Left cardiac atrium (tissue), 4 donors: ENCODE results near the gene CHST1. TPM values are rescaled to one million over a fixed set of nuclear protein-coding genes. Genes with fewer than 3 reads are reported as not detected.
A peak's percentile ranks its signal among the peaks of the same experiment; 100 is the strongest.

ENCODE experiments used
- ATAC-seq, 2 donors: fragments of 200-7000 bp; cut with Tn5 transposase; one replicate each; pipeline ENCODE4 v1.9.1; 2020; ENCODE audit warnings: mild to moderate bottlenecking in 2 of 2, moderate library complexity in 2 of 2
- DNase-seq: peaks from one replicate; pipeline ENCODE4 v3.0.0-alpha.2; 2020
- intact Hi-C, 2 donors: fragments of 100-400 bp; cut with DNase I; formaldehyde crosslinking; loops; one replicate each; pipeline versions ENCODE4 v1.14.1 to v1.15.1; 2022 to 2023
- long read RNA-seq: library from polyadenylated mRNA; unstranded; transcript quantifications from one replicate; pipeline ENCODE4 v2.0.0, GENCODE V29; 2021
- total RNA-seq, 2 donors: library from RNA; stranded (reverse); fragmentation: NEBNext Ultra II Directional; extraction: Animal tissue kit (Norgen Biotek cat#: 25700); gene quantifications; one replicate each; pipeline ENCODE4 v1.2.1, GENCODE V29; 2021
- donor health status: DM: no; HTN: yes; CAD: no.
- donor health status: DM: no; HTN: yes; CAD: no; lungs with severe emphysema.
- donor health status: DM: yes; HTN: yes; CAD: no.
- donor health status: Dilated cardiomyopathy.

The CHST1 gene
- total RNA-seq, result 1 to 10 TPM; 3.2 to 3.5 TPM
- long read RNA-seq, partial matches to known transcripts, result 2 of 2 reads
- long read RNA-seq, other reads (novel, unspliced or antisense), result 0 of 2 reads

- intact Hi-C loops, result loop anchor here in 1 of 2 donors (2.0 kb wide), 1 partner anchor 105 kb away; no protein-coding TSS in a partner anchor
- ATAC-seq, result peak; percentile 89 to 92
- peak; percentile 62 for DNase-seq
These were observed at the start of gene CHST1 for GRCh38 chr11:45665206-45665932. Gene CHST1, minus strand, starts transcription at chr11:45665622. Its CDS starts 14,699 bp downstream, at chr11:45650923.

- intact Hi-C loops, result no loop called here
- DNase-seq (no peak), ATAC-seq (no peak)
These were observed 48.2 kb upstream of the CHST1 start for GRCh38 chr11:45713573-45713972.

- intact Hi-C loops, result no loop called here
- DNase-seq (no peak), ATAC-seq (peak in 1 of 2 donors; percentile 70)
These were observed 45.1 kb upstream of the CHST1 start for GRCh38 chr11:45710561-45710960.

DNA sequence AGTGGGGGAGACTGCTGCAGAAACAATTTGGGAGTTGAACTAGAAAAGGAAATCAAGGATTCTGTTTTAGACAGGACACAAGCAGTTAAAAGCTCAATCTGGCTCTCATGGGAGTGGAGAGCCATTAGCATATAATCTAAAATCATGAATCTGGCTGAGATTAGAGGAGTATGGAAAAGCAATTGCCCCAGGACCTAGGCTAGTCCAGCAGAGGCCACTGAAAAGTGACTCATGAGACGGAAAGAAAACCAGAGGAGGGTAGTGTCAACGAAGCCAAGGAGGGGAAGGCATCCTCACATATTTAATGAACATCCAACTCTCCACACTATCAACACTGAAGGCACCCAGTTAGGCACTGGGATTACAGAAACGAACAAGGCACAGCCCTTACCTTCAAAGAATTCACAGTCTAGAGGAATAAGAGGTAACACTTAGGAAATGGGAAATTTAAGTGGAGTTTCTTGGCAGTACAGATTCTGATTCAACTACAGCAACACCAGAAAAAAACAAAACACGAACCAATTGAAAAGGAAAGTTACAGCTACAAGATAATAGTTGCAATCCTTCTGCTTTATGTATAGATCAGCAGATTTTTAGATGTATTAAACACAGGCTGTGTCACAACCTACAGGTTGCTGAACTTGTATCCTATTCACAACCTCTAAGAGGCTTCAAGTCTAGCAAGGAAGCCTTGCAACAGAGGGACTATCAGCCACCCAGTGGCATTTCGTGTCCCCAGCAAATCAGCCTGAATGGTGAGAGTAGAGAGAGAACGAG is 43.7 kb upstream of the CHST1 start:
- intact Hi-C loops, result no loop called here
- ATAC-seq (no peak), DNase-seq (no peak)

DNA sequence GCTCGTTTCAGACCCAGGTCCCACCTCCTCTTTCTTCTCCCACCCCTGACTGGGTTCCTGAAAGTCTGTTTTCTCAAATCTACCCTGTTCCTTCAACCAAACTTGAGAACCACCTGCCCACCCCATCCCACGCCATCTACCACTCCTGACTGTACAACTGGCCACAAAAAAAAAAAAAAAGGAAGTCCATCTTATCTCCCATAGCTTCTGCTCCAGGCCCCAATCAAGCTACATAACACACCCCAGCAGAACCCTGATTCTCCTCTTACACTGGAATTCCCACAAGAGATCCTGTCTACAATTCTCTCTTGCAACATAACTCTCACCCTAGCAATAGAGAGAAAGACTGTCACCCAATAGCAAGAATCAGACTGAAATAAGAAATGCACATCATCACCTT is 39.2 kb upstream of the CHST1 start:
- ATAC-seq (no peak), DNase-seq (no peak)
- intact Hi-C loops, result no loop called here

- ATAC-seq (no peak), DNase-seq (no peak)
- intact Hi-C loops, result no loop called here
These were observed 38.7 kb upstream of the CHST1 start for GRCh38 chr11:45704133-45704532.

GRCh38 chr11:45702511-45702910 is 37.1 kb upstream of the CHST1 start:
- intact Hi-C loops, result no loop called here
- DNase-seq (no peak), ATAC-seq (no peak)

- ATAC-seq, result no peak
- intact Hi-C loops, result no loop called here
- DNase-seq, result no peak
These were observed 33.5 kb upstream of the CHST1 start for GRCh38 chr11:45698777-45699497.

GRCh38 chr11:45692808-45693453 is 27.5 kb upstream of the CHST1 start:
- DNase-seq (no peak), ATAC-seq (no peak)

DNA sequence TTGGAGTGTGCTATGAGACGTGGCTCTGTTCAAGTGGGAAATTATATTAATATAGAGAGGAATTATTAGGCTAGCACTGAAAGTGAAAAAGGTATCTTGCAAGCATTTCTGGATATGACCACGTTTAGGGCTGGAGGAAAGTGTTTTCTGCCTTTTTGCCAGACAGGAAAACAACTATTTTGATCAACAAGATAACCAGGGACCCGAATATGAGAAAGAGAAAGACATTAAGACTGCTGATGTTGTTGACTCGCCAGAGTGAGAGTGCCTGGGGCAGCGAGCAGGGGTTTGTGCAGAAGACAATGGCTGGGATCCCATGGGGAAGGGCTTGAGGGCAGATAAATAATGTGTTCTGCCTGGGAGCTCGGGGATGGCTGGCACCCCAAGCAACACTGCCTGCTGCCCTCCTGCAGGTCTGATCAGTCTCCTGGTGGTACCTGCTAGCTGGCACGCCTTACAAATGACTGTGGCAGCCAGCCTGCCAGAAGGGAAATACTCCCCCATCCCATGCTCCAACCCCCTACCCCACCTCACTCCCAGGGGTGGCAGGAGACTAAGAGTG is 23.1 kb upstream of the CHST1 start:
- ATAC-seq, result no peak
- no peak for DNase-seq
- intact Hi-C loops, result no loop called here

More at GRCh38 chr11:45692808-45693453, 27.5 kb upstream of the CHST1 start:
- intact Hi-C loops, result no loop called here

DNA sequence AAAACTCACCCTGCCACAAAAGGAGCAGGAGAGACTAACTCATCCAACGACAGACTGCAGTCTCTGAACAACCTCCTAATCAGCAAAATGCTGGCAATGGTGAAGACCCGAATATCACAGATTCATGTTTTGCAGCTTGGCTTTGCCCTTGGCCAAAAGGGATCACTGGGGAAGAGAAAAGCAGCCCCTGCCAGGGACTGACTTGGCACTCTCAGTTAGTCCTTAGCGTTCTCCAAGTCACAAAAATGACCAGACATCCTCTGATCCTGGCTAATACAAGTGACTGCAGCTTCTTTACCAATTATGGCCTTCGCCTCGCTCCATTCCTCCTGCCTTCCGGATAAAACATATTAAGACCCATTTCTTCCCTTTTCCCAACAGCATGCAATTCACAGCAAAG is 22.4 kb upstream of the CHST1 start:
- DNase-seq (no peak), ATAC-seq (peak in 1 of 2 donors; percentile 57)
- intact Hi-C loops, result no loop called here

DNA sequence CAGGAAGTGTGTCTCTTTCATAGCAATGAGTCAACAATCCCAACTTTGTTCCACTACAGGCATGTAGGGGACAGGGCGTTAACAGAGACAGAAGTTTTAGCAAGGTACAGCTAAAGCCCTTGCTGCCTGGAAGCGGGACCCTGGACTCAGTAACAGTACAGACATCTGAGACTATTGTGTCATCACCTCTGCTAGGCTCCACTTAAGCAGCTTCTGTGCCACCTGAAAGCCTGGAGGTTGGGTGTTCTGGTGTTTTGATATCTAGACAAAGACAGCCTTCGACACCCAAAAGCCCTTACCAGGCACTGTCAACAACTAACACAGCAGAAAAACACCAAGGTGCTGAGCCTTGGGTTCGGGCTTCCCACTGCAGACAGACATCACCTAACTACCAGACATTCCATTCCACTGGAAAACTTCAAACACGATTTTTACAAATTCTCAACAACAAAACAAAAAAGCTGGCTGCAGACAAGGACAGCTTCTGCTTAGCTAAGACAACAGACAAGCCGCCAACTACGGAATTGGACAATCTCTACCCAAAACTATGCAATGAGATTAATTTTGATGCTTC is 20.6 kb upstream of the CHST1 start:
- intact Hi-C loops, result no loop called here
- ATAC-seq (no peak), DNase-seq (no peak)

DNA sequence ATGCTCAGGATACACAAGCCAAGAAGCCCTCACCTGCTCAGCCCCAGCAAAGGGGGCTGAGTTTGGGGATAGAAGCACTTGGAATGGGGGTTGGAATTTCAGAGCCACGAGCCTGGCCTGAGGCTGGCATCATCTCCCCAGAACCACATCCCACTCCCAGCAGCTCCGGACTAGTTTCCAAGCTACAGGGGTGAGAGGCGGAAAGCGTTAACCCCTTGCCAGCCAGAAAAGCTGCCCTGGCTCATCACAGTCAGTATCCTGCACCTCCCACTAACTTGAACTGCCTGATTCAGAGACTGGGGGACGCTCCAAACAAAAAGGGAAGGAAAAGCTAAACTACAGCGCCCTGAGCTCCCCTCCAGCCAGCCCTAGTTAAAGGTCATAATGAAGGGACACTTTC is 19.0 kb upstream of the CHST1 start:
- intact Hi-C loops, result no loop called here
- no peak for ATAC-seq
- DNase-seq, result no peak

- intact Hi-C loops, result no loop called here
- no peak for DNase-seq
- no peak for ATAC-seq
These were observed 18.0 kb upstream of the CHST1 start for GRCh38 chr11:45683271-45684058.

DNA sequence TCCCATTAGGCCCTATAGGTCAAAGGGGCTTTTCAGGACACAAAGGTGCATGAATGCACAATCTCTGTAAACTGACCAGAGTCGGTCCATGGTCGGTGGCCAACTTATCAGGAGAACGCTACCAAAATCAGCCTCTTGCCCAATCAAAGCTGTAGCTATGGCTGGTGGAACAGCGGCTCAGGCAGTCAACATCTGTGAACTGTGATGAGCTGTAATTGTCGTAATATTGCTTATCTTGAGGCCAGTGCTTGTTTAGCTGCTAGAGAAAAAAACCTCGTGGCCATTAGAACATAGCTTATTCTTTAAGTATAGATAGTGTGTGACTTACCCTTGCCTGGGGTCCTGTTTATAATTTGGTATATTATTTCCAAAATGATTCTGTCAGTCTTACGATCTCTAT is 14.4 kb upstream of the CHST1 start:
- DNase-seq (no peak), ATAC-seq (no peak)
- intact Hi-C loops, result no loop called here

DNA sequence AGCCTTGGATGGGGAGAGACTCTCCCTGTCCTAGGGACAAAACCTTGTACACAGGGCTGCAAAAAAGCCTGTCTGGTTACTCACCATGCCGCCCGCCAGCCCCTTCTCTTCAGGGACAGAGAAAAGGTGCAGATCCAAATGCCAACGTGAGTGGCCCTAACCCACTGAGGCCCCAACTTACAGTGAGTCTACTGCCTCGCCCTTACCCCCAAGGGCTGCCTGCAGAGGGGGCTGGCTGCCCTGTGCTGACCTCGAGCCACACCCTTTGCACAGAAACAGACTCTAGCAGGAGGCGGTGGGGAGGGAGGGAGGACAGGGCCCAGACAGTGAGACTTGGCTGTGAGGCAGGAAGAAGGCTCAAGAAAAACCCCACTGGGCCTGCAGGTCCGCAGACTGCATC is 13.6 kb upstream of the CHST1 start:
- no peak for ATAC-seq
- intact Hi-C loops, result no loop called here
- DNase-seq, result no peak

GRCh38 chr11:45677770-45678512 is 12.5 kb upstream of the CHST1 start:
- DNase-seq, result no peak
- intact Hi-C loops, result no loop called here
- ATAC-seq, result peak in 1 of 2 donors; percentile 68
